ENCODE data around the gene PCDHGA1. TPM values are rescaled to one million over a fixed set of nuclear protein-coding genes. Genes with fewer than 3 reads are reported as not detected.

PCDHGA1 gene
- total and polyA plus RNA-seq, 9 of the 15 experiments (the other 6 are each of a cell fraction or from before 2014, with no cell fraction given): 0.05 to 0.26 (median 0.18) TPM; not detected in 2

GRCh38 chr5:141320225-141321169, 9.8 kb upstream of the PCDHGA1 start, which contains the start of gene TAF7 (continued):
- TF ChIP-seq ZBTB40 (IDR thresholded peaks at IDR 0.05) (peak; percentile 81), ZBTB40 (CRISPR knock-in tag; IDR thresholded peaks at IDR 0.05) (no peak), GTF2F1 (IDR thresholded peaks at IDR 0.05; ENCODE audit: low read depth, low read length) (peak; percentile 93), MECOM (CRISPR knock-in tag; IDR thresholded peaks at IDR 0.05) (no peak), MBD2 (IDR thresholded peaks at IDR 0.05; ENCODE audit: borderline replicate concordance, low read depth) (peak; percentile 67; the same call in 1 of the 2 replicates), CTCFL (IDR thresholded peaks at IDR 0.05; ENCODE audit: borderline replicate concordance, insufficient read depth, low read depth, low read length, poor library complexity, severe bottlenecking) (peak; percentile 83), ZNF79 (CRISPR knock-in tag; IDR thresholded peaks at IDR 0.05; ENCODE audit: low read depth) (peak; percentile 56; the same call in 1 of the 2 replicates), MNT (conservative IDR thresholded peaks at IDR 0.05) (peak in 1 of 2 experiments; percentile 35; a peak in 1 of 4 replicates), MYC (IDR thresholded peaks at IDR 0.05; ENCODE audit: low read depth, low read length) (peak; percentile 12; the same call in 1 of the 2 replicates), MYC (CRISPR knock-in tag; IDR thresholded peaks at IDR 0.05; ENCODE audit: borderline replicate concordance, low read depth) (no peak), TGIF2 (CRISPR knock-in tag; IDR thresholded peaks at IDR 0.05) (no peak), ZNF584 (CRISPR knock-in tag; IDR thresholded peaks at IDR 0.05; ENCODE audit: low read depth) (no peak)

Data from K562 (cell line).